Nephron (organoid): ENCODE measurements around the gene WDR31.

Source experiments
- H3K27ac Mint-ChIP-seq, 3 experiments: 2 replicates each; pipeline ENCODE4 v1.8.0; 2020; ENCODE audit warnings: mixed read lengths in 3 of 3, mild to moderate bottlenecking in 2 of 3, moderate library complexity in 1 of 3
- H3K27me3 Mint-ChIP-seq: 2 replicates; pipeline ENCODE4 v1.8.0; 2021; ENCODE audit warnings: low read depth, mild to moderate bottlenecking, moderate library complexity, mixed read lengths
- H3K36me3 Mint-ChIP-seq: 2 replicates; pipeline ENCODE4 v1.8.0; 2020; ENCODE audit warnings: low read depth, mixed read lengths
- H3K4me1 Mint-ChIP-seq: 2 replicates; pipeline ENCODE4 v1.8.0; 2020; ENCODE audit warnings: mixed read lengths
- H3K4me3 Mint-ChIP-seq, 3 experiments: 2 replicates each; pipeline ENCODE4 v1.8.0; 2020; ENCODE audit warnings: mild to moderate bottlenecking in 3 of 3, mixed read lengths in 3 of 3, moderate library complexity in 2 of 3
- H3K9me3 Mint-ChIP-seq: 2 replicates; pipeline ENCODE4 v1.8.0; 2020; ENCODE audit warnings: mixed read lengths
- CTCF ChIP-seq, 3 experiments: fragments of 200-600 bp; sonication (generic); IDR thresholded peaks; one replicate each; pipeline ENCODE4 v1.5.0; 2021; ENCODE audit warnings: antibody characterized with exemption in 3 of 3; ENCODE audit not compliant: unreplicated experiment in 3 of 3

The WDR31 gene

GRCh38 chr9:113309204-113309813 lies 30.8 kb downstream of the WDR31 start:
- H3K36me3 Mint-ChIP-seq, result no peaks in the 10 kb centered on the region
- TF ChIP-seq CTCF (IDR thresholded peaks at IDR 0.05; ENCODE audit: unreplicated experiment in 3 of 3), result peak; percentile 61 to 75 (median 68)

GRCh38 chr9:113307396-113307975 lies 32.6 kb downstream of the WDR31 start:
- Mint-ChIP-seq H3K36me3 (no peaks in the 10 kb centered on the region), H3K27me3 (no peaks in the 10 kb centered on the region), H3K4me3 (no peak overlapping the region), H3K9me3 (no peaks in the 10 kb centered on the region), H3K27ac (peak overlapping the region; percentile 20 to 51 (median 49)), H3K4me1 (peaks cover 19% of the 10 kb centered on the region)
- no peak for TF ChIP-seq CTCF (IDR thresholded peaks at IDR 0.05; ENCODE audit: unreplicated experiment in 3 of 3)

More at GRCh38 chr9:113309204-113309813, 30.8 kb downstream of the WDR31 start:
- no peak overlapping the region for H3K27ac Mint-ChIP-seq
- H3K9me3 Mint-ChIP-seq, result no peaks in the 10 kb centered on the region
- H3K27me3 Mint-ChIP-seq, result no peaks in the 10 kb centered on the region
- no peak overlapping the region for H3K4me3 Mint-ChIP-seq
- H3K4me1 Mint-ChIP-seq, result peaks cover 22% of the 10 kb centered on the region

DNA sequence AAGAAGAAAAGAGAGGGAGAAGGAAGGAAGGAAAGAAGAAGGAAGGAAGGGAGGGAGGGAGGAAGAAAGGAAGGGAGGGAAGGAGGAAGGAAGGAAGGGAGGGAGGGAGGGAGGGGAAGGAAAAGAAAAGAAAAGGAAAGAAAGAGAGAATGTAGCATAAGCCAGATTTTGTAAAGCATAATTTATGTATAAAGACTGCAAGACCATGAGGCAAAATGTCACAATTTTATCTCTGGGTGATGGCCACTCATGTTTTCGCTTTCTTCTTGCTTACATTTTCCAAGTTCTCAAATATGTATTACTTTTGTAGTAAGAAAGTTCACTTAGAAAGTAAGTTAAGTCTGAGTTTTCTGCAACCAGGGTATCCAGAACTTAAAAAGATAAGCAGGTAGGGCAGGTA lies 33.5 kb downstream of the WDR31 start:
- no peaks in the 10 kb centered on the region for H3K27me3 Mint-ChIP-seq
- H3K27ac Mint-ChIP-seq, result no peak overlapping the region
- no peak for TF ChIP-seq CTCF (IDR thresholded peaks at IDR 0.05; ENCODE audit: unreplicated experiment in 3 of 3)
- H3K4me3 Mint-ChIP-seq, result no peak overlapping the region
- H3K4me1 Mint-ChIP-seq, result peaks cover 19% of the 10 kb centered on the region
- H3K9me3 Mint-ChIP-seq, result no peaks in the 10 kb centered on the region
- no peaks in the 10 kb centered on the region for H3K36me3 Mint-ChIP-seq

DNA sequence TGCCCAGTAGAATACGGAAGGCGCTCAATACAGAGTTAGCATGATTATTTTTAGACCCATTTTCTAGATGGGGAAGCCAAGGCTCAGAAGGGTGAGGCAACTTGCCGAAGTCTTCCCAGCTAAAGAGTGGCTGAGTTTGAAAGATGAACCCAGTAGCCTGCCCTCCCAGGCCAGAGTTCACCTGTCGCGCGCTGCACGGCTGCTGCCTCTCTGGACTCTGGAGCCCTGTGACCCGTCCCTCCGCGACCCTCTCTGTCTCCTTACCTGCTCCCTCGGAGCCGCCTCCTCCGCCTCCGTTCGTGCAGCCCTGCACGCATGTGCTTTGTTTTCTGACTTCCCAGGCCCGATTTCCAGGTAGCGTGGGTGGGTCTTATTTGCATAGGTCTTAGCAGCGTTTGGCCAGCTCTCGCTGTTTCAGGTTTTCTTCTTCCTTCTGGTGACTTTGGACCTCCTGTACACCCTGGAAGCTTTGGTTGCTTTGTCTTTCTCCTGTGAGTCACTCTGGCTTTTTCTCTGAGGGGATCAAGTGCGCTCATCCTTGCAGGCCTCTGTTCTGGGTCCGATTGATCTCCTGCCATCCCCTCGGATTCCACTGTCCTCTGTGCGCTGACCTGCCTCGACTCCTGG lies 37.2 kb downstream of the WDR31 start, which contains the start of gene RNF183:
Gene RNF183, minus strand, starts transcription at position 585 of the 627 bp plus-strand sequence. CDS start 5,192 bp downstream, outside the sequence.
- H3K27ac Mint-ChIP-seq, result peak within 1 kb of the TSS; percentile 52 to 91 (median 89)
- H3K36me3 Mint-ChIP-seq, result no peaks in the 10 kb centered on the region
- peaks cover 9% of the 10 kb centered on the region for H3K4me1 Mint-ChIP-seq
- H3K9me3 Mint-ChIP-seq, result no peaks in the 10 kb centered on the region
- TF ChIP-seq CTCF (IDR thresholded peaks at IDR 0.05; ENCODE audit: unreplicated experiment in 3 of 3), result no peak
- no peaks in the 10 kb centered on the region for H3K27me3 Mint-ChIP-seq
- peak within 1 kb of the TSS; percentile 62 to 66 (median 65) for H3K4me3 Mint-ChIP-seq

- Mint-ChIP-seq H3K4me1 (peaks cover 6% of the 10 kb centered on the region), H3K4me3 (no peak overlapping the region), H3K27me3 (no peaks in the 10 kb centered on the region), H3K36me3 (no peaks in the 10 kb centered on the region), H3K9me3 (no peaks in the 10 kb centered on the region), H3K27ac (no peak overlapping the region)
- no peak for TF ChIP-seq CTCF (IDR thresholded peaks at IDR 0.05; ENCODE audit: unreplicated experiment in 3 of 3)
Observed at GRCh38 chr9:113301548-113301947, 38.5 kb downstream of the WDR31 start.
